GM12801 (cell line): ENCODE data around the gene ATF7IP2.

ENCODE experiments used
- CTCF ChIP-seq: IDR thresholded peaks from one replicate; pipeline ENCODE4 v1.5.1; 2011; ENCODE audit warnings: control low read depth; ENCODE audit not compliant: insufficient read length; ENCODE audit errors: extremely low read depth

ATF7IP2 gene

GRCh38 chr16:10385725-10386516 is at the start of gene ATF7IP2:
Gene ATF7IP2 (plus strand): TSS chr16:10386061. CDS start chr16:10430621, 44,560 bp downstream.
- TF ChIP-seq CTCF: no peak

GRCh38 chr16:10338426-10338825 is 47.4 kb upstream of the ATF7IP2 start:
- no peak for TF ChIP-seq CTCF

GRCh38 chr16:10339777-10340732 is 45.8 kb upstream of the ATF7IP2 start:
- no peak for TF ChIP-seq CTCF

- TF ChIP-seq CTCF: no peak
Observed at GRCh38 chr16:10343124-10343760, 42.6 kb upstream of the ATF7IP2 start.

GRCh38 chr16:10345629-10346028 is 40.2 kb upstream of the ATF7IP2 start:
- TF ChIP-seq CTCF: no peak

- TF ChIP-seq CTCF: no peak
Observed at GRCh38 chr16:10349851-10350250, 36.0 kb upstream of the ATF7IP2 start.

- TF ChIP-seq CTCF: no peak
Observed at GRCh38 chr16:10352262-10352661, 33.6 kb upstream of the ATF7IP2 start.
